SJCRH30 (cell line): ENCODE measurements around the gene GDI2. TPM values are rescaled to one million over a fixed set of nuclear protein-coding genes. Genes with fewer than 3 reads are reported as not detected.
"Not testable (repeated sequence)": the region's sequence is repeated elsewhere in the genome, so short reads cannot be mapped to it uniquely, and the experiment has no call there.

Experiments used
- DNase-seq, 2 experiments: peaks; one replicate each; pipeline ENCODE4 v3.0.0-alpha.2; 2015 to 2020
- H3K27ac ChIP-seq: fragments of 250-450 bp; sonication (Bioruptor Pico); 2 replicates; pipeline ENCODE4 v1.5.1; 2020; ENCODE audit warnings: mild to moderate bottlenecking, moderate library complexity
- H3K27me3 ChIP-seq: fragments of 250-450 bp; sonication (Bioruptor Pico); 2 replicates; pipeline ENCODE4 v1.5.1; 2020; ENCODE audit warnings: mild to moderate bottlenecking, moderate library complexity
- H3K36me3 ChIP-seq: fragments of 250-450 bp; sonication (Bioruptor Pico); 2 replicates; pipeline ENCODE4 v1.5.1; 2020; ENCODE audit warnings: mild to moderate bottlenecking, moderate library complexity
- H3K4me1 ChIP-seq: fragments of 250-450 bp; sonication (Bioruptor Pico); 2 replicates; pipeline ENCODE4 v1.5.1; 2020; ENCODE audit warnings: mild to moderate bottlenecking, moderate library complexity
- H3K4me3 ChIP-seq: fragments of 250-450 bp; sonication (Bioruptor Pico); 2 replicates; pipeline ENCODE4 v1.5.1; 2020; ENCODE audit warnings: mild to moderate bottlenecking, moderate library complexity
- H3K9me3 ChIP-seq: fragments of 250-450 bp; sonication (Bioruptor Pico); replicated peaks from 2 replicates; pipeline ENCODE4 v1.5.1; 2020; ENCODE audit warnings: mild to moderate bottlenecking, moderate library complexity
- total RNA-seq: library from RNA; depleted of rRNA; stranded (reverse); fragments of >200 nt; shearing (Covaris generic); gene quantifications from 2 replicates; pipeline ENCODE4 v1.2.3, GENCODE V29; 2014; rRNA removed

The GDI2 gene
- total RNA-seq = 283 and 291 TPM in 2 replicates

DNA sequence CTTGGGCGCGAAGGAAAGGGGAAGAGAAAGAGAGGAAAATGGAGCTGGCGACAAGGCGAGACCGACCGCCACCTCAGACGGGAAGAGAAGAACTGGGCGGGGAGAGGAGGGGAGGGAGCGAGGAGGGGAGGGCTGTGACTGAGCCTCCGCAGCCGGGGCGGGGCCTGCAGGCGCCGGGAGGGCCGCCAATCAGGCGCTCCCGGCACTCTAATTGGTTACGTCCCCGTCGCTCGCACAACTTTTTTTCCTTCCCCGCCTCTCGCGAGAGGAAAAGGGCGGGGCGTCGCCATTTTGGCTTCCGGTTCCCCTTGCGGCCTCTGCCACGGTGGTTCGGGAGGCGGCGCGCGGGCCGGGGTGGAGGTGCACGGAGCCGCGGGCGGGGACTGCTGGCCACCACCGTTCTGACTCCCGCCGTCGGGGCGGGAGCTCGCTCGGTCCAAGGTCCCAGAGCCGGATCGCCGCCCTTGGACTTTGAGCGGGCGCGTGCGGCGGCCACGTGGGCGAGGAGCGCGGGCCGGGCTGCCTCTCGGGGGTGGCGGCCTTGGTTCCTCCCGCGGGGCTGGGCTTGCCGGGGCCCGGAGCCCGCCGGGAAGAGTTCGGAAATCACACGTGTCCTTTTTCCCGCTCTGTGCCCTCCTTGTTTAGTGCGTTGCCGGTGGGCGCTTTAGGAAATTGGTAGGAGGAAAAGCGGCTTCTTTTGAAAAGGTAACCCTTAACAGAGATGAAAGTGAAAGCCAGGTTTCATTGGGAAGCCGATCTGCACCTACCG, at the start of gene GDI2:
GDI2 (minus strand) TSS at position 94 of the 769 bp plus-strand sequence. CDS start 176 bp downstream, outside the sequence.
- peak within 1 kb of the TSS; percentile 100 for H3K4me3 ChIP-seq
- H3K9me3 ChIP-seq = no peaks in the 10 kb centered on the region
- no peaks in the 10 kb centered on the region; the same call in 1 of the 2 replicates for H3K36me3 ChIP-seq
- peak; percentile 90 to 92 for DNase-seq
- H3K27me3 ChIP-seq = no peaks in the 10 kb centered on the region
- H3K4me1 ChIP-seq = no peaks in the 10 kb centered on the region
- peak within 1 kb of the TSS; percentile 96 for H3K27ac ChIP-seq

DNA sequence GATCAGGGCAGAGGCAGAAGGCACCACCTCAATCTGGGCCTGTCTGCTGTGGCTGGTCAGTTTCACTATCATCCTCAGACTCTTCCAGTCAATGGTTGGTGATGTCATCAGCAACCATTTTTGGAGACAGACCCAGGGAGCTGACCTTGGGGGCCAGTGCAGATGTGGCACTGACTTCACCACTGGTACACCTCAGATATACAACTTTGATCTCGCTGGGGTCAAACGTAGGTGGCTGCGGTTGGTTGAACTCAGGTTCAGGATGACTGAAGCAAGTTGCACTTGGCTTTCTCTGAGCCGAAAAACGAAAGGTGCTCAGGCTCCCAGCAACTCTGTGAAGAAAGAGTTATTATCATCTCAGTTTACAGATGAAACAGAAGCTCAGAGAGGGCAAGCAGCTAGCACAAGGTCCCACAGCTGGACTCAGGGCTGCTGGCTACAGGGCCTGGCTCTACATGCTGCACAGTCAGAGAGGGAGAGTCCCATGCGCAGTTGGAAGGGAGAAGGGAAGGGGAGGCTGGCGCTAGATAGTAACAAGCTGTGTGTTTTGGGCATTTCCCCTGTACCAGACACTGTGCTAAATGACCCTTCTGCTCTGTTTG, 49.2 kb upstream of the GDI2 start:
- no peak overlapping the region for H3K27ac ChIP-seq
- H3K36me3 ChIP-seq = no peaks in the 10 kb centered on the region
- H3K4me1 ChIP-seq = no peaks in the 10 kb centered on the region
- H3K4me3 ChIP-seq = no peak overlapping the region
- no peaks in the 10 kb centered on the region for H3K27me3 ChIP-seq
- H3K9me3 ChIP-seq = no peaks in the 10 kb centered on the region
- DNase-seq = no peak

DNA sequence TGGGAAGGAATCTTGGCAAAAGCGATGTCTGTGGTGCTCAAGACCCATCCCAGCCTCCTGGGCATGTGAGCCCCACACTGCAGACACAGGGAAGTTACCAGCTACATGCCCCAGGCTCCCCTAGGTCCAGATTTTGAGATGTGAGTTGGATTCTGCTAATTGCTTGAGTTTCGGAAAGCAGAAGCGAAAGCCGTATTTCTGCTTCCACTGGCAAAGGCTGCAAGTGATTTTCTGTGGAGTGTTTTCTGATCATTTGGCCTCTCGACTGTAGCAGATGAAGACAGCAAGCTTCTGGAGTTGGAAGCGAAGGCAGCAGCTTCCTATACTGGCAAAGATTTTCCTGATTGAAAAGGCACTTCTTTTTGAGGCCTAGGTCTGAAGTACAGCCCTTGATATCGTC, 46.8 kb upstream of the GDI2 start:
- DNase-seq = no peak
- Histone ChIP-seq H3K4me1 (no peaks in the 10 kb centered on the region), H3K9me3 (no peaks in the 10 kb centered on the region), H3K36me3 (no peaks in the 10 kb centered on the region), H3K4me3 (no peak overlapping the region), H3K27ac (no peak overlapping the region), H3K27me3 (no peaks in the 10 kb centered on the region)

DNA sequence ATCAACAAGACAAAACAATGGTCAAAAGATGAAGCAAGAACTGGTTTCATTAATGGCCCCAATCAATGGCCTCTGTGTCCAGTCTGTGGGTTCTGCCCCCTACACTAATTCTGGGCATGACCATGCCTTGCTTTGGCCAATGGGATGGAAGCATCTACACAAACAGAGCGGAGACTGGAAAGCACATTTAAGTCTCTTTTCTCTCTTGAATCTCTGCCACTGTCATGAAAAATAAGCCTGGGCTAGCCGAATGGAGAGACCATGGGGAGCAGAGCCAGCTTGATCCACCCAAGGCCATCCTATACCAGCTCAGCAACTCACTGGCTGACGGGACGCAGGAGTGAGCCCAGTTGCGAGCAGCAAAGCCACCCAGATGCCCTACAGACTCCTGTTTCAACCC, 45.6 kb upstream of the GDI2 start:
- H3K36me3 ChIP-seq = no peaks in the 10 kb centered on the region
- no peaks in the 10 kb centered on the region for H3K27me3 ChIP-seq
- no peak for DNase-seq
- no peaks in the 10 kb centered on the region for H3K4me1 ChIP-seq
- H3K9me3 ChIP-seq = no peaks in the 10 kb centered on the region
- H3K27ac ChIP-seq = no peak overlapping the region
- no peak overlapping the region for H3K4me3 ChIP-seq

DNA sequence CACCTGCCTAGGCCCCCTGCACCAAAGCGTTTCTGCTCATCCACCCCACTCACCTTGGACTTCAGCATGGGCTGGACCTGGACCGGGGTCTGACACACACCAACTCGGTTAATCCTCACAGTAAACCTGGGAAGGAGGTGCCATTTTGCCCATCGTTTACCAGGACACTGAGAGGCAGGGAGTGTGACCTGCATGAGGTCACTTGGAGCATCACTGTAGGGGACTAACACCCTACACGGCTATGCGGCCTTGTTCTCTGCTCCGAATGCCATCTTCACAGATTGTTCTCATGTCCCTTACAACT, 43.4 kb upstream of the GDI2 start:
- no peak overlapping the region for H3K4me3 ChIP-seq
- no peaks in the 10 kb centered on the region for H3K9me3 ChIP-seq
- no peaks in the 10 kb centered on the region for H3K36me3 ChIP-seq
- no peak overlapping the region for H3K27ac ChIP-seq
- H3K4me1 ChIP-seq = no peaks in the 10 kb centered on the region
- no peak for DNase-seq
- no peaks in the 10 kb centered on the region for H3K27me3 ChIP-seq

DNA sequence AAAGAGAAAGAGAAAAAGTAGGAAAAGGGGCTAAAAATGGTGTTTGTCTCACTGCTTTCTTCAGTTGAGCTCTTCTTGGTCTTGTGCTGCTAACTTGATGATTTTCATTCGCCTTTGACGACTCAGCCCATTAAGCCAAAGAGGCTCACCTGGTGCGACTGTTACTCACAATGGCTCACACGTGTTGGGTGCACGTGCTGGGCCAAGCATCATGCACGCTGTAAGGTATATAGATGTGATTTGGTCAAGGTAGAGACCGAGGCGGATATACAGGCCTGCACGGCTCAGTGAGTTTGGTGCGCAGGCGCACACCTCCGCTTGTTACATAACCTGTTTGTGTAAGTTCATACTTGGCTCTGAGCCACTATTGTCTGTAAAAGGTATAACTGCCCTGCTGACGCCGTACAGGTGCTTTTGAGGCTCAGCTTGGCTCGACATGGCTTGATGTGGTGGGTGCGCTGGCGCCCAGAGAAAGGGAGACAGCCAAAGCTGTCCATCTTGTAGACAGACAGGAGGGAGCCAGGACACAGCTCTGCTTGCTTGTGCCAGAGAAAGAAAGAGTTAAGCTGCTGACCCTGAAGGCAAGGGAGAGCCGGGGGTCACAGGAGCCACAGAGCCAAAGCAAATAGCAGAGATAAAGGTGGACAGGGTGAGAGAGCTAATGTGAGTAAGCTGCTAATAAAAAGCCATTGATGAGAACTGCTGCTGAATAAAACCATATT, 42.9 kb upstream of the GDI2 start:
- no peaks in the 10 kb centered on the region for H3K27me3 ChIP-seq
- H3K9me3 ChIP-seq = no peaks in the 10 kb centered on the region
- no peaks in the 10 kb centered on the region for H3K4me1 ChIP-seq
- DNase-seq = no peak
- no peak overlapping the region for H3K27ac ChIP-seq
- H3K4me3 ChIP-seq = no peak overlapping the region
- H3K36me3 ChIP-seq = no peaks in the 10 kb centered on the region

DNA sequence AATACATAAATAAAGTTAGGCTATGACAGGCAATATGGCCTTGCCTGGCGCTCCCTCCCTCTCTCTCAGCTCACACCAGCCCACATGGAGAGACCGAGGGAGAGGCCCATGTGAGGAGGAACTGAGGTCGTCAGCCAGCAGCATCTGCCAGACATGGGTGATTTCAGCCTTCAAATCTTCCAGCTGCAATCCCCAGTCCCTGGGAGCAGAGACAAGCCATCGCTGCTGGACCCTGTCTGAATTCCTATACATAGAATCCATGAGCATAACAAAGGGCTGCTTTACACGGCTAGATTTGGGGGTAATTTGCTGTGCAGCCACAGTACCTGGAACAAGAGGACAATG, 40.9 kb upstream of the GDI2 start:
- Histone ChIP-seq H3K27ac (no peak overlapping the region), H3K9me3 (no peaks in the 10 kb centered on the region), H3K4me1 (no peaks in the 10 kb centered on the region), H3K36me3 (no peaks in the 10 kb centered on the region), H3K27me3 (no peaks in the 10 kb centered on the region), H3K4me3 (no peak overlapping the region)
- no peak for DNase-seq

DNA sequence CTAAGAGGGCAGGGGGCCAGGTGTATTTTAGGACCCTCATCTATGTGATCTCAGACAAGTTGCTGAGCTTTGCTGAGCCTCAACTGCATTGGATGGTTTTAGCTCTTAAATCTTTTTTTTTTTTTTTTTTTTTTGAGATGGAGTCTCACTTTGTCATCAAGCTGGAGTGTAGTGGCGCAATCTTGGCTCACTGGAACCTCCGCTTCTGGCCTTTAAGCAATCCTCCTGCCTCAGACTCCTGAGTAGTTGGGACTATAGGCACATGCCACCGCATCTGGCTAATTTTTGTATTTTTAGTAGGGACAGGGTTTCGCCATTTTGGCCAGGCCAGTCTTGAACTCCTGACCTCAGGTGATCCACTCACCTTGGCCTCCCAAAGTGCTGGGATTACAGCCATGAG, 33.4 kb upstream of the GDI2 start:
- not testable (repeated sequence) for H3K4me3 ChIP-seq, H3K4me1 ChIP-seq, H3K27ac ChIP-seq, H3K9me3 ChIP-seq, H3K36me3 ChIP-seq, DNase-seq, H3K27me3 ChIP-seq

DNA sequence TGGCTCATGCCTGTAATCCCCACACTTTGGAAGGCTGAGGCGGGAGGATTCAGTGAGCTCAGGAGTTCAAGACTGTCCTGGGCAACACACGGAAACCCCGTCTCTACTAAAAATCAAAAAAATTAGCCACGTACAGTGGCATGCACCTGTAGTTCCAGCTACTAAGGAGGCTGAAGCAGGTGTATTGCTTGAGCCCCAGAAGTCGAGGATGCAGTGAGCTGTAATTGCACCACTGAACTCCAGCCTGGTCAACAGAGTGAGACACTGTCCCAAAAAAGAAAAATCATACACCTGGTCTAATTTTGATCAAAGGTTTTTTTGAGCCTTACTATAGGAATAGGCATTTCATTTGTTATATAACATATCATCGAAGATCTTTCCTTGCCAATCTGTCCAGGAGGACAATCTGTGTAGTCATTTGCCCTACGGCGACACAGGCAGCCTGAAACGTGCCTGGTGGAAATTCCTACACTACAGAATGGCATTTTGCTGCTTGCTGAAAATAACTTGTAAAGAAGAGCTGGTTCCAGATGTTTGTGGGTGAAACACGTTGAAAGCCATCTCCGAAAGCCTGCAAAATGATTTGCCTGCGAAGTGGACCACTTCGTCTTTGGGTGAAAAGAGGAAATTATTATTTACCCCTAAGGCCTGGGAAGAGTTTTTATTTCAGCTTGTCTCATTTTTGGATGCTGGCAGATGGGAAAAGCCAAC, 31.3 kb upstream of the GDI2 start:
- no peak for DNase-seq
- Histone ChIP-seq H3K27ac (no peak overlapping the region), H3K9me3 (no peaks in the 10 kb centered on the region), H3K36me3 (no peaks in the 10 kb centered on the region), H3K4me1 (0 out of 2 replicates have a peak, but pooled peaks cover 7% of the 10 kb centered on the region), H3K27me3 (no peaks in the 10 kb centered on the region), H3K4me3 (no peak overlapping the region)

DNA sequence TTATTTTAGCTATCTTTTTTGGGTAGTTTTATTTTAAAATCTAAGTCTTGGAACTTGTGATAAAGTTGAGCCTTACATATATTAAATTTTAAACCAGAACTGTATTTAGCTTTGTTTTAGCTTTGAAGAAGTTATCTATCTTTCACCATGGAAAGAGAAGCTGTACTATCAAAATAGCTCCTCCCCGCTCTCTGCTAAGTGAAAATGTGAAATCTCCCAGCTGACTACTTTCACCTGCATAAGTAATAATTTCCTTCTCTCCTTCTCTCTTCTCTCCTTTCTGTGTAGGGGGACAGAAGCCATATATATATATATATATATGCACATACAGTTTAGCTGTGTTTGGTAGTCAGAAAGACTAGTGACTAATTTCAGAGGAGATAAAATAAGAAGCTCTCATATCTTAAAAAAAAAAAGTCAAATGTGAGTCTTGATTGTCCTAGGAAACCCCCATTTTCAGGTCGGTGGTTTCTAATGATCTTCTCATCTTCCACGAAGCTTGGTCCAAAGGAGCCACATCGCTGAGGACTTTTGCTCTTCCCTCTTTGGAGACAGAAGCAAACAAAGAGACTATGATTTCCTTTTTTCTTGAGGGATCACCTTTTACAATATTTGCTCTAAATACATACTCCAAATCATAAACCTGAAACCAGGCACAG, 30.6 kb upstream of the GDI2 start:
- Histone ChIP-seq H3K4me1 (0 out of 2 replicates have a peak, but pooled peaks cover 7% of the 10 kb centered on the region), H3K4me3 (no peak overlapping the region), H3K27me3 (no peaks in the 10 kb centered on the region), H3K27ac (no peak overlapping the region), H3K36me3 (no peaks in the 10 kb centered on the region), H3K9me3 (no peaks in the 10 kb centered on the region)
- no peak for DNase-seq

DNA sequence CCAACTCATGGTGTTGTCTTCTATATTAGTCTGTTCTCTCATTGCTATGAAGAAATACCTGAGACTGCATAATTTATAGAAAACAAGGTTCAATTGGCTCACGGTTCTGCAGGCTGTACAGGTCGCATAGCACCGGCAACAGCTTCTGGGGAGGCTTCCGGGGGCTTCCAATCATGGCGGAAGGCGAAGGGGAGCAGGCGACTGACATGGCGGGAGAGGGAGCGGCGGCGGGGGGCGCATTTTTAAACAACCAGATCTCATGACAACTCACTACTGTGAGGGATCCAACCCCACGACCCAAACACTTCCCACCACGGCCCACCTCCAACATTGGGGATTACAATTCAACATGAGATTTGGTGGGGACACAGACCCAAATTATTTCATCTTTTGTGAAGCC, 28.7 kb upstream of the GDI2 start:
- Histone ChIP-seq H3K4me1 (0 out of 2 replicates have a peak, but pooled peaks cover 7% of the 10 kb centered on the region), H3K27ac (no peak overlapping the region), H3K27me3 (no peaks in the 10 kb centered on the region), H3K4me3 (no peak overlapping the region), H3K36me3 (no peaks in the 10 kb centered on the region), H3K9me3 (no peaks in the 10 kb centered on the region)
- no peak for DNase-seq

DNA sequence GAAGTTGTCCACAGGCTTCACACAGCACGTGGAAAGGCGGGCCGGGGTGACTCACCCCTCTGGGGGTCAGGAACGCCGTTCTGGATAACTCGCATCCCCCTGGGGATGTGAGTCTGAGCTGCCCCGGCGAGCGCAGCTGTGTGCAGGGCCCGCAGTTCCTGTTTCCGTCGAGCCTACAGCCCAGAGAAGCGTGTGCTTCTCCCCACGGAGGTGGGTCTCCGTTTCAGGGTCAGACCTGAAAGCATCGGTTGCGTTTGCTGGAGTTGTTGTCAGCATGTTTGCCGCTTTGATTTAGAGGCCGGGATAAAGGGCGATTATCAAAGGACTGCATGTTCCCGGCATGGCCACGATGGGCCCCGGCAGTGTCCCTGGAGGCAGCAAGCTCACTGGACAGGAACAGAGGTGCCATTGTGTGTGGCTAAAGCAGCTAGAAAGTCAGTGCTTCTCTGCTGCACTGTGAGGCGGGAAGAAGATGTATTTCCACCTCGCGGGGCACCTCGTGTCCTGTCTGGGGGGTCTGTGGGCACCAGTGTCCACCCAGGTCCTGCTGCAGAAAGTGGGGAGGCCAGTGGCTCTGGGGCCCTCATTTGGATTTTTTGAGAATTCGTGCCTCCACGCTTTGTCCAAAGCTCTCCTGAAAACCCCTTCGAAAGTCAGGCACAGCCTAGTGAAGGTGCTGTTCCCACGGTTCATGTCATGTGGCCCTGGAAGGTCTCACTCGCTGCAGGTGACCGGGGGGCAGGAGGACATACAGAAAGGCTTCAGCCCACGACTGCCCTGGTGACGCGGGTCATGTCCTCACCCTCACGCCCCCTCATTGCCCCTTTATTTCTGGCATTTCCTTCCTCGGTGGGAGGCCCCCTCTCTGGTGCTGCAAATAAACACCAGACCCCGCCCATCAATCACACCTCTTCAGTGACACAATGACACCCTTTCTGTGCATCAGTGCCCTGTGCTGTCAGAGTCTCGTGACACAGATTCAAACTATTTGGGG, 27.4 kb upstream of the GDI2 start:
- Histone ChIP-seq H3K4me1 (0 out of 2 replicates have a peak, but pooled peaks cover 7% of the 10 kb centered on the region), H3K27ac (peak overlapping the region; percentile 82), H3K27me3 (no peaks in the 10 kb centered on the region), H3K4me3 (peak overlapping the region; percentile 53), H3K9me3 (no peaks in the 10 kb centered on the region), H3K36me3 (no peaks in the 10 kb centered on the region)
- peak; percentile 84 to 85 for DNase-seq

DNA sequence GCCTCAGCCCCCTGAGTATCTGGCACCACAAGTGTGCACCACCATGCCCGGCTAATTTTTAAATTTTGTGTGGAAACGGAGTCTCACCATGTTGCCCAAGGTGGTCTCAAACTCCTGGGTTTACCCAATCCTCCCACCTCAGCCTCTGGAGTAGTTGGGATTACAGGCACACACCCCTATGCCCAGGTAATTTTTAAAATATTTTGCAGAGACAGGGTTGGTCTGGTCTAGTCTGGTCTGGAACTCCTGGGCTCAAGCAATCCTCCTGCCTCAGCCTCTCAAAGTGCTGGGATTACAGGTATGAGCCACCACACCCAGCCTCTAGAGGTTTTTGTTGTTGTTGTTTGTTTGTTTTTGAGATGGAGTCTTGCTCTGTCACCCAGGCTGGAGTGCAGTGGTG, 22.9 kb upstream of the GDI2 start:
- not testable (repeated sequence) for H3K9me3 ChIP-seq, H3K27me3 ChIP-seq, H3K36me3 ChIP-seq, H3K27ac ChIP-seq, DNase-seq, H3K4me1 ChIP-seq, H3K4me3 ChIP-seq
